ENCODE results near the gene SLC38A1. TPM values are rescaled to one million over a fixed set of nuclear protein-coding genes. Genes with fewer than 3 reads are reported as not detected.

Gene SLC38A1
- total RNA-seq, 6 donors from 2014 or later: 12.7 to 75.7 (median 49.9) TPM

GRCh38 chr12:46282829-46283228 lies 14.0 kb upstream of the SLC38A1 start:
- no peak for TF ChIP-seq POLR2AphosphoS5 (IDR thresholded peaks at IDR 0.05)
- no peak for TF ChIP-seq CTCF (IDR thresholded peaks at IDR 0.05)
- no peak for TF ChIP-seq POLR2A (IDR thresholded peaks at IDR 0.05)
- TF ChIP-seq EP300 (IDR thresholded peaks at IDR 0.05): no peak
- Histone ChIP-seq H3K27me3 (no peaks in the 10 kb centered on the region), H3K27ac (no peak overlapping the region), H3K36me3 (no peaks in the 10 kb centered on the region), H3K4me1 (no peaks in the 10 kb centered on the region), H3K4me3 (no peak overlapping the region), H3K9me3 (peaks cover 18 to 44% (median 21%) of the 10 kb centered on the region in 4 donors)
- DNase-seq (no peak), ATAC-seq (ENCODE audit: low FRiP score in 2 of 2) (no peak)

DNA sequence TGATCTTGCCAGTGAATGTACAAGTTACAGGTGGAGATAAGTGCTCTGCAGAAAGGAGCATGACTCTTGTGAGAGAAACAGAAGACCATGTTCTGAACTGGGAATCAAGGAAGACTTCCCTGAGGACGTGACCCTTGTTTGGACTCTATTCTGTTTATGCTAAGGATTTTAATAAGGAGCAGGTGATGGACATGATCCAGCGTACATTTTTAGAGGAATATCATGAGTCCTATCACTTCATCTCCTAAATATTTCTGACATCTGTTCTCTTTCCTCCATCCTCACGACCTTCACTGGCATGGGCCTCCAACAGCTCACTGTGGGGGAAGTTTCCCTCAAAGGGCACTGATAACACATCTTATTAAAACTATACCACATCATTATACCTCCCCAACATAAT lies 7.9 kb upstream of the SLC38A1 start:
- no peak overlapping the region for H3K4me3 ChIP-seq
- no peaks in the 10 kb centered on the region for H3K9me3 ChIP-seq
- H3K36me3 ChIP-seq: no peaks in the 10 kb centered on the region
- H3K27ac ChIP-seq: no peak overlapping the region
- H3K4me1 ChIP-seq: no peaks in the 10 kb centered on the region
- 74 to 76% methylated on average over 3 of the region's 3 CpGs for WGBS, 2 donors
- DNase-seq (no peak), ATAC-seq (ENCODE audit: low FRiP score in 2 of 2) (no peak)
- TF ChIP-seq EP300 (IDR thresholded peaks at IDR 0.05) (no peak), CTCF (IDR thresholded peaks at IDR 0.05) (no peak), POLR2AphosphoS5 (IDR thresholded peaks at IDR 0.05) (no peak), POLR2A (IDR thresholded peaks at IDR 0.05) (no peak)
- no peaks in the 10 kb centered on the region for H3K27me3 ChIP-seq

DNA sequence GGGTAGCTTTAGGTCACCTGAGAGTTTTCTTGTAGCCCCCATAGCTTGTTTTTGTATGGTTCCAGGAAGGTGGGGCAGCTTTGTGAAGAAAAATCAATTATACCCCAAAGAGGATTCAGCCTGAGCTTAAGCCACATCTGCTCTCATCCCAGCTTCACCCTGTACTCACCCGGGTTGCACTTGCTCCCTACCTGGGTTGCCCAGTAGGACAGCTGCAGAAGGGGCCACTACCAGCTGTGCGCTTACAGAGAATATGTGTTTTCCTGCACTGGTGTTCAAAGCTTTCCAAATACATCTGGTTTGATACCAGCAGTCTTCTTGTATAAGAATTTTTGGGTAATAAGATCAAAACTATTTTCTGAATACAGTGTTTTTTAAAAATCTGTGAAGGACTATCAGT lies 3.0 kb upstream of the SLC38A1 start:
- no peak overlapping the region for H3K4me3 ChIP-seq
- no peak for ATAC-seq (ENCODE audit: low FRiP score in 2 of 2)
- 77 to 87% methylated on average over 2 of the region's 2 CpGs for WGBS, 2 donors
- no peaks in the 10 kb centered on the region for H3K36me3 ChIP-seq
- H3K27me3 ChIP-seq: peaks cover 0 to 20% (median 3%) of the 10 kb centered on the region in 4 donors
- H3K9me3 ChIP-seq: no peaks in the 10 kb centered on the region
- TF ChIP-seq CTCF (IDR thresholded peaks at IDR 0.05): no peak
- no peak for TF ChIP-seq EP300 (IDR thresholded peaks at IDR 0.05)
- no peak for TF ChIP-seq POLR2A (IDR thresholded peaks at IDR 0.05)
- TF ChIP-seq POLR2AphosphoS5 (IDR thresholded peaks at IDR 0.05): no peak
- DNase-seq: no peak
- peaks cover 27 to 30% (median 29%) of the 10 kb centered on the region in 4 donors for H3K4me1 ChIP-seq
- H3K27ac ChIP-seq: no peak overlapping the region

- peaks cover 0 to 20% (median 3%) of the 10 kb centered on the region in 4 donors for H3K27me3 ChIP-seq
- DNase-seq: peak in 1 of 2 donors; percentile 31
Measured at GRCh38 chr12:46269429-46270241, 792 bp upstream of the SLC38A1 start.

More at GRCh38 chr12:46269429-46270241, 792 bp upstream of the SLC38A1 start:
- Histone ChIP-seq H3K9me3 (no peaks in the 10 kb centered on the region), H3K27ac (peak overlapping the region; percentile 78 to 92 (median 88)), H3K4me1 (peaks cover 28 to 44% (median 37%) of the 10 kb centered on the region in 4 donors), H3K4me3 (peak overlapping the region; percentile 56 to 68 (median 60)), H3K36me3 (no peaks in the 10 kb centered on the region)
- TF ChIP-seq EP300 (IDR thresholded peaks at IDR 0.05): no peak
- TF ChIP-seq POLR2AphosphoS5 (IDR thresholded peaks at IDR 0.05): no peak
- no peak for TF ChIP-seq CTCF (IDR thresholded peaks at IDR 0.05)
- no peak for TF ChIP-seq POLR2A (IDR thresholded peaks at IDR 0.05)
- peak; percentile 28 to 51 for ATAC-seq (ENCODE audit: low FRiP score in 2 of 2)
- 12 to 27% methylated on average over 25 to 40 of the region's 42 CpGs for WGBS, 2 donors

All from upper lobe of left lung (tissue), 6 donors.